IPS-NIHi7 (cell line): Measurements from ENCODE around the gene TOMM6.

ENCODE experiments used
- DNase-seq: peaks from one replicate; pipeline ENCODE4 v3.0.0; 2012; ENCODE audit warnings: mixed read lengths; ENCODE audit errors: extremely low spot score

Gene TOMM6

GRCh38 chr6:41787219-41787917 lies at the start of gene TOMM6:
Gene TOMM6, plus strand, starts transcription at chr6:41787694. Its CDS starts 4 bp downstream, at chr6:41787698.
- DNase-seq: peak; percentile 89

GRCh38 chr6:41739041-41739440 lies 48.5 kb upstream of the TOMM6 start:
- DNase-seq: no peak

GRCh38 chr6:41740366-41741162 lies 46.9 kb upstream of the TOMM6 start:
- DNase-seq: no peak

GRCh38 chr6:41741625-41742490 lies 45.6 kb upstream of the TOMM6 start:
- no peak for DNase-seq

GRCh38 chr6:41743406-41744235 lies 43.9 kb upstream of the TOMM6 start:
- no peak for DNase-seq

GRCh38 chr6:41744236-41744787 lies 43.2 kb upstream of the TOMM6 start:
- no peak for DNase-seq

GRCh38 chr6:41746107-41746506 lies 41.4 kb upstream of the TOMM6 start:
- no peak for DNase-seq

GRCh38 chr6:41747256-41748101 lies 40.0 kb upstream of the TOMM6 start, which contains the start of gene PGC:
Gene PGC, minus strand, starts transcription at chr6:41747397. Its CDS starts 63 bp downstream, at chr6:41747334.
- DNase-seq: no peak

- no peak for DNase-seq
Observed at GRCh38 chr6:41748102-41748477, 39.4 kb upstream of the TOMM6 start.

GRCh38 chr6:41748542-41748941 lies 39.0 kb upstream of the TOMM6 start:
- no peak for DNase-seq

- no peak for DNase-seq
Observed at GRCh38 chr6:41750374-41750773, 37.1 kb upstream of the TOMM6 start.

- no peak for DNase-seq
Observed at GRCh38 chr6:41755895-41756294, 31.6 kb upstream of the TOMM6 start.

- no peak for DNase-seq
Observed at GRCh38 chr6:41756354-41756753, 31.1 kb upstream of the TOMM6 start.

- no peak for DNase-seq
Observed at GRCh38 chr6:41757271-41757670, 30.2 kb upstream of the TOMM6 start.

GRCh38 chr6:41757931-41758640 lies 29.4 kb upstream of the TOMM6 start:
- DNase-seq: no peak

- no peak for DNase-seq
Observed at GRCh38 chr6:41758641-41759035, 28.9 kb upstream of the TOMM6 start.

GRCh38 chr6:41759106-41759904 lies 28.2 kb upstream of the TOMM6 start:
- DNase-seq: no peak

- DNase-seq: no peak
Observed at GRCh38 chr6:41759905-41760579, 27.5 kb upstream of the TOMM6 start.
